ENCODE data around the gene CNOT4. TPM values are rescaled to one million over a fixed set of nuclear protein-coding genes. Genes with fewer than 3 reads are reported as not detected.

Gene CNOT4
- total RNA-seq, 1 donor from 2014 or later: 3.9 TPM

- Histone ChIP-seq H3K4me3 (ENCODE audit: low read depth, low read length) (no peak overlapping the region), H3K36me3 (ENCODE audit: control insufficient read depth, insufficient read depth, low read length) (no peaks in the 10 kb centered on the region), H3K27me3 (ENCODE audit: control insufficient read depth, insufficient read depth, low read length) (no peaks in the 10 kb centered on the region)
- FAIRE-seq (no peak), DNase-seq (ENCODE audit: low read depth) (no peak)
- TF ChIP-seq CTCF (IDR thresholded peaks at IDR 0.05; ENCODE audit: insufficient read depth, low read length, severe bottlenecking): no peak
Observed at GRCh38 chr7:135328526-135328925, 181.4 kb downstream of the CNOT4 start.

- no peaks in the 10 kb centered on the region for H3K27me3 ChIP-seq (ENCODE audit: control insufficient read depth, insufficient read depth, low read length)
- DNase-seq (ENCODE audit: low read depth): no peak
- no peak for FAIRE-seq
- no peak overlapping the region for H3K4me3 ChIP-seq (ENCODE audit: low read depth, low read length)
- H3K36me3 ChIP-seq (ENCODE audit: control insufficient read depth, insufficient read depth, low read length): no peaks in the 10 kb centered on the region
- TF ChIP-seq CTCF (IDR thresholded peaks at IDR 0.05; ENCODE audit: insufficient read depth, low read length, severe bottlenecking): no peak
Observed at GRCh38 chr7:135328053-135328452, 181.8 kb downstream of the CNOT4 start.

- no peaks in the 10 kb centered on the region for H3K36me3 ChIP-seq (ENCODE audit: control insufficient read depth, insufficient read depth, low read length)
- H3K27me3 ChIP-seq (ENCODE audit: control insufficient read depth, insufficient read depth, low read length): no peaks in the 10 kb centered on the region
- no peak for TF ChIP-seq CTCF (IDR thresholded peaks at IDR 0.05; ENCODE audit: insufficient read depth, low read length, severe bottlenecking)
- DNase-seq (ENCODE audit: low read depth): no peak
- no peak for FAIRE-seq
- H3K4me3 ChIP-seq (ENCODE audit: low read depth, low read length): no peak overlapping the region
Observed at GRCh38 chr7:135327458-135327857, 182.4 kb downstream of the CNOT4 start.

GRCh38 chr7:135326636-135327280, 183.1 kb downstream of the CNOT4 start:
- FAIRE-seq (no peak), DNase-seq (ENCODE audit: low read depth) (peak; percentile 54)
- no peak for TF ChIP-seq CTCF (IDR thresholded peaks at IDR 0.05; ENCODE audit: insufficient read depth, low read length, severe bottlenecking)
- H3K36me3 ChIP-seq (ENCODE audit: control insufficient read depth, insufficient read depth, low read length): no peaks in the 10 kb centered on the region
- H3K4me3 ChIP-seq (ENCODE audit: low read depth, low read length): no peak overlapping the region
- no peaks in the 10 kb centered on the region for H3K27me3 ChIP-seq (ENCODE audit: control insufficient read depth, insufficient read depth, low read length)

- TF ChIP-seq CTCF (IDR thresholded peaks at IDR 0.05; ENCODE audit: insufficient read depth, low read length, severe bottlenecking): no peak
- FAIRE-seq (no peak), DNase-seq (ENCODE audit: low read depth) (peak; percentile 33)
- Histone ChIP-seq H3K27me3 (ENCODE audit: control insufficient read depth, insufficient read depth, low read length) (no peaks in the 10 kb centered on the region), H3K36me3 (ENCODE audit: control insufficient read depth, insufficient read depth, low read length) (no peaks in the 10 kb centered on the region), H3K4me3 (ENCODE audit: low read depth, low read length) (no peak overlapping the region)
Observed at GRCh38 chr7:135322571-135323340, 187.1 kb downstream of the CNOT4 start.

All from bronchial epithelial cell (primary cell).